HEK293 (cell line): Measurements from ENCODE around the gene NOG.
A peak's percentile ranks its signal among the peaks of the same experiment; 100 is the strongest.

Experiments used
- EGR2 ChIP-seq: fragments of 450-650 bp; formaldehyde crosslinking; IDR thresholded peaks from 2 replicates; pipeline ENCODE4 v1.5.1; 2016; ENCODE audit warnings: low read depth, missing biosample characterization, missing genetic modification characterization
- KLF10 ChIP-seq: fragments of 450-650 bp; IDR thresholded peaks from 2 replicates; pipeline ENCODE4 v1.5.1; 2018; ENCODE audit warnings: missing biosample characterization, mild to moderate bottlenecking, missing genetic modification characterization
- PATZ1 ChIP-seq: fragments of 450-650 bp; formaldehyde crosslinking; IDR thresholded peaks from 2 replicates; pipeline ENCODE4 v1.5.1; 2016; ENCODE audit warnings: missing biosample characterization, missing genetic modification characterization
- SP3 ChIP-seq: fragments of 450-650 bp; formaldehyde crosslinking; IDR thresholded peaks from 2 replicates; pipeline ENCODE4 v1.5.1; 2016; ENCODE audit warnings: missing biosample characterization, missing genetic modification characterization
- TCF7L2 ChIP-seq: IDR thresholded peaks from 2 replicates; pipeline ENCODE4 v1.6.1; 2011; ENCODE audit warnings: low read depth, mild to moderate bottlenecking, inconsistent platforms, low read length, moderate library complexity, borderline replicate concordance
- ZNF211 ChIP-seq: fragments of 450-650 bp; formaldehyde crosslinking; IDR thresholded peaks from 2 replicates; pipeline ENCODE4 v1.5.1; 2016; ENCODE audit warnings: low read depth, missing biosample characterization, missing genetic modification characterization
- ZNF223 ChIP-seq: fragments of 450-650 bp; formaldehyde crosslinking; IDR thresholded peaks from 2 replicates; pipeline ENCODE4 v1.5.1; 2016; ENCODE audit warnings: missing biosample characterization, missing genetic modification characterization
- ZNF266 ChIP-seq: fragments of 450-650 bp; formaldehyde crosslinking; IDR thresholded peaks from 2 replicates; pipeline ENCODE4 v1.5.1; 2016; ENCODE audit warnings: missing biosample characterization, missing genetic modification characterization, low read depth
- ZNF274 ChIP-seq, 2 experiments: fragments of 200-500 bp in 1 of 2; fragments of 450-650 bp in 1 of 2; sonication (Bioruptor generic) in 1 of 2; formaldehyde crosslinking in 1 of 2; IDR thresholded peaks; 2 replicates each; pipeline versions ENCODE4 v1.5.1 to v1.6.1; 2014 to 2016; ENCODE audit warnings: borderline replicate concordance in 1 of 2, inconsistent platforms in 1 of 2, low read length in 1 of 2, missing biosample characterization in 1 of 2, missing genetic modification characterization in 1 of 2
- ZNF324 ChIP-seq: fragments of 450-650 bp; formaldehyde crosslinking; IDR thresholded peaks from 2 replicates; pipeline ENCODE4 v1.5.1; 2016; ENCODE audit warnings: missing biosample characterization, missing genetic modification characterization
- ZNF366 ChIP-seq: fragments of 450-650 bp; formaldehyde crosslinking; conservative IDR thresholded peaks from 2 replicates; pipeline ENCODE4 v1.5.1; 2016; ENCODE audit warnings: missing biosample characterization, missing genetic modification characterization
- ZNF473 ChIP-seq: fragments of 450-650 bp; formaldehyde crosslinking; IDR thresholded peaks from 2 replicates; pipeline ENCODE4 v1.5.1; 2017; ENCODE audit warnings: missing biosample characterization, missing genetic modification characterization
- ZNF580 ChIP-seq: fragments of 450-650 bp; formaldehyde crosslinking; IDR thresholded peaks from 2 replicates; pipeline ENCODE4 v1.5.1; 2016; ENCODE audit warnings: missing biosample characterization, missing genetic modification characterization
- ZNF585B ChIP-seq: fragments of 450-650 bp; formaldehyde crosslinking; IDR thresholded peaks from 2 replicates; pipeline ENCODE4 v1.5.1; 2016; ENCODE audit warnings: missing biosample characterization, missing genetic modification characterization
- ZNF621 ChIP-seq: fragments of 450-650 bp; formaldehyde crosslinking; IDR thresholded peaks from 2 replicates; pipeline ENCODE4 v1.5.1; 2017; ENCODE audit warnings: missing biosample characterization, missing genetic modification characterization
- ZNF664 ChIP-seq: fragments of 450-650 bp; formaldehyde crosslinking; IDR thresholded peaks from 2 replicates; pipeline ENCODE4 v1.5.1; 2016; ENCODE audit warnings: missing biosample characterization, missing genetic modification characterization
- ZNF707 ChIP-seq: fragments of 450-650 bp; formaldehyde crosslinking; IDR thresholded peaks from 2 replicates; pipeline ENCODE4 v1.5.1; 2016; ENCODE audit warnings: missing biosample characterization, missing genetic modification characterization
- ZNF747 ChIP-seq: fragments of 450-650 bp; formaldehyde crosslinking; IDR thresholded peaks from 2 replicates; pipeline ENCODE4 v1.5.1; 2016; ENCODE audit warnings: missing biosample characterization, missing genetic modification characterization
- ZNF776 ChIP-seq: fragments of 450-650 bp; formaldehyde crosslinking; IDR thresholded peaks from 2 replicates; pipeline ENCODE4 v1.5.0; 2017; ENCODE audit warnings: missing biosample characterization, missing genetic modification characterization, borderline replicate concordance
- TF ChIP-seq, protein P1 (sequence below): fragments of 450-650 bp; formaldehyde crosslinking; IDR thresholded peaks from 2 replicates; pipeline ENCODE4 v1.5.1; 2016; ENCODE audit warnings: missing biosample characterization, missing genetic modification characterization, borderline replicate concordance
- TF ChIP-seq, protein P2 (sequence below): fragments of 450-650 bp; formaldehyde crosslinking; IDR thresholded peaks from 2 replicates; pipeline ENCODE4 v1.5.1; 2016; ENCODE audit warnings: missing biosample characterization, missing genetic modification characterization
- TF ChIP-seq, protein P3 (sequence below): fragments of 450-650 bp; formaldehyde crosslinking; IDR thresholded peaks from 2 replicates; pipeline ENCODE4 v1.5.1; 2016; ENCODE audit warnings: missing biosample characterization, missing genetic modification characterization
- TF ChIP-seq, protein P4 (sequence below): fragments of 450-650 bp; formaldehyde crosslinking; IDR thresholded peaks from 2 replicates; pipeline ENCODE4 v1.5.1; 2016; ENCODE audit warnings: missing biosample characterization, missing genetic modification characterization
- TF ChIP-seq, protein P5 (sequence below): fragments of 450-650 bp; formaldehyde crosslinking; IDR thresholded peaks from 2 replicates; pipeline ENCODE4 v1.5.1; 2016; ENCODE audit warnings: missing biosample characterization, missing genetic modification characterization

Gene NOG

DNA sequence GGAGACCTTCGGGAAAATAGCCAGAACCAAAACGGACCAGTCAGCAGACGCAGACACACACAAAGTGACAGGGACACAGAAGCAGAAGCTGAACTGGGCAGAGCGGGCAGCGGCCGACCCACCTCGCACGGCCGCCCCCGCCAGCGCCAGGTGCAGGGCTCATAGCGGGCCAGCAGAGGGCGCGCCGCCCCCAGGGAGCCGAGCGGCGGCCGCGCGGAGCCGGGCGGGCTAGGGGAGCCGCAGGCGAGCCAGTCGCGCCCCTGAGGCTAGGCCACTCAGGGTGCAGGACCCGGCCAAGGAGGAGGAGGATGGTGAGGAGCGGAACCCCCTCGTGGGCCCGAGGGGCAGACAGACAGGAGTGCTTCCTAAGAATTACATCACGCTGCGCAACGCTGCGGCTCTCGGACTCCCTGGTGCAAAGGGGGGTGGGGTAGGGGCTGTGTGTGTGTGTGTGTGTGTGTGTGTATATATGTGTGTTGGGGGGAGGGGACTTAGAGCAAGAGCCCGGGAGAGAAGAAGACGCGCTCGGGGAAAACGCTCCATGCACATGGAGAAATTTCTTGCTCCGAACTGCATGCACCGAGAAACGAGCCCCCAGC lies 913 bp upstream of the NOG start (continued):
- TF ChIP-seq, protein P1, sequence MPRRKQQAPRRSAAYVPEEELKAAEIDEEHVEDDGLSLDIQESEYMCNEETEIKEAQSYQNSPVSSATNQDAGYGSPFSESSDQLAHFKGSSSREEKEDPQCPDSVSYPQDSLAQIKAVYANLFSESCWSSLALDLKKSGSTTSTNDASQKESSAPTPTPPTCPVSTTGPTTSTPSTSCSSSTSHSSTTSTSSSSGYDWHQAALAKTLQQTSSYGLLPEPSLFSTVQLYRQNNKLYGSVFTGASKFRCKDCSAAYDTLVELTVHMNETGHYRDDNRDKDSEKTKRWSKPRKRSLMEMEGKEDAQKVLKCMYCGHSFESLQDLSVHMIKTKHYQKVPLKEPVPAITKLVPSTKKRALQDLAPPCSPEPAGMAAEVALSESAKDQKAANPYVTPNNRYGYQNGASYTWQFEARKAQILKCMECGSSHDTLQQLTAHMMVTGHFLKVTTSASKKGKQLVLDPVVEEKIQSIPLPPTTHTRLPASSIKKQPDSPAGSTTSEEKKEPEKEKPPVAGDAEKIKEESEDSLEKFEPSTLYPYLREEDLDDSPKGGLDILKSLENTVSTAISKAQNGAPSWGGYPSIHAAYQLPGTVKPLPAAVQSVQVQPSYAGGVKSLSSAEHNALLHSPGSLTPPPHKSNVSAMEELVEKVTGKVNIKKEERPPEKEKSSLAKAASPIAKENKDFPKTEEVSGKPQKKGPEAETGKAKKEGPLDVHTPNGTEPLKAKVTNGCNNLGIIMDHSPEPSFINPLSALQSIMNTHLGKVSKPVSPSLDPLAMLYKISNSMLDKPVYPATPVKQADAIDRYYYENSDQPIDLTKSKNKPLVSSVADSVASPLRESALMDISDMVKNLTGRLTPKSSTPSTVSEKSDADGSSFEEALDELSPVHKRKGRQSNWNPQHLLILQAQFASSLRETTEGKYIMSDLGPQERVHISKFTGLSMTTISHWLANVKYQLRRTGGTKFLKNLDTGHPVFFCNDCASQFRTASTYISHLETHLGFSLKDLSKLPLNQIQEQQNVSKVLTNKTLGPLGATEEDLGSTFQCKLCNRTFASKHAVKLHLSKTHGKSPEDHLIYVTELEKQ (tag by site-specific recombination), result peak; percentile 11; the same call in 1 of the 2 replicates
- TF ChIP-seq SP3 (tag by site-specific recombination) (peak; percentile 59), ZNF473 (no peak), ZNF274 (IDR thresholded peaks at IDR 0.05; ENCODE audit: low read length) (no peak), ZNF274 (tag by site-specific recombination; IDR thresholded peaks at IDR 0.05; ENCODE audit: borderline replicate concordance) (no peak), EGR2 (tag by site-specific recombination) (no peak), ZNF223 (tag by site-specific recombination) (peak; percentile 71), ZNF211 (tag by site-specific recombination) (no peak), ZNF621 (tag by site-specific recombination) (no peak), ZNF585B (tag by site-specific recombination) (no peak), ZNF776 (tag by site-specific recombination) (no peak), ZNF366 (tag by site-specific recombination) (peak; percentile 49; the same call in 1 of the 2 replicates), ZNF747 (tag by site-specific recombination) (no peak), ZNF664 (tag by site-specific recombination) (no peak), ZNF580 (peak; percentile 81; the same call in 1 of the 2 replicates), ZNF266 (tag by site-specific recombination) (no peak), ZNF324 (tag by site-specific recombination) (peak; percentile 77; the same call in 1 of the 2 replicates), ZNF707 (tag by site-specific recombination) (no peak), KLF10 (tag by site-specific recombination) (peak; percentile 67; the same call in 1 of the 2 replicates), PATZ1 (tag by site-specific recombination) (peak; percentile 99), TCF7L2 (no peak)
- TF ChIP-seq, protein P2, sequence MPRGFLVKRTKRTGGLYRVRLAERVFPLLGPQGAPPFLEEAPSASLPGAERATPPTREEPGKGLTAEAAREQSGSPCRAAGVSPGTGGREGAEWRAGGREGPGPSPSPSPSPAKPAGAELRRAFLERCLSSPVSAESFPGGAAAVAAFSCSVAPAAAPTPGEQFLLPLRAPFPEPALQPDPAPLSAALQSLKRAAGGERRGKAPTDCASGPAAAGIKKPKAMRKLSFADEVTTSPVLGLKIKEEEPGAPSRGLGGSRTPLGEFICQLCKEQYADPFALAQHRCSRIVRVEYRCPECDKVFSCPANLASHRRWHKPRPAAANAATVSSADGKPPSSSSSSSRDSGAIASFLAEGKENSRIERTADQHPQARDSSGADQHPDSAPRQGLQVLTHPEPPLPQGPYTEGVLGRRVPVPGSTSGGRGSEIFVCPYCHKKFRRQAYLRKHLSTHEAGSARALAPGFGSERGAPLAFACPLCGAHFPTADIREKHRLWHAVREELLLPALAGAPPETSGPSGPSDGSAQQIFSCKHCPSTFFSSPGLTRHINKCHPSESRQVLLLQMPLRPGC (tag by site-specific recombination), result peak; percentile 32; the same call in 1 of the 2 replicates
- TF ChIP-seq, protein P3, sequence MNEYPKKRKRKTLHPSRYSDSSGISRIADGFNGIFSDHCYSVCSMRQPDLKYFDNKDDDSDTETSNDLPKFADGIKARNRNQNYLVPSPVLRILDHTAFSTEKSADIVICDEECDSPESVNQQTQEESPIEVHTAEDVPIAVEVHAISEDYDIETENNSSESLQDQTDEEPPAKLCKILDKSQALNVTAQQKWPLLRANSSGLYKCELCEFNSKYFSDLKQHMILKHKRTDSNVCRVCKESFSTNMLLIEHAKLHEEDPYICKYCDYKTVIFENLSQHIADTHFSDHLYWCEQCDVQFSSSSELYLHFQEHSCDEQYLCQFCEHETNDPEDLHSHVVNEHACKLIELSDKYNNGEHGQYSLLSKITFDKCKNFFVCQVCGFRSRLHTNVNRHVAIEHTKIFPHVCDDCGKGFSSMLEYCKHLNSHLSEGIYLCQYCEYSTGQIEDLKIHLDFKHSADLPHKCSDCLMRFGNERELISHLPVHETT (tag by site-specific recombination), result peak; percentile 64
- TF ChIP-seq, protein P4, sequence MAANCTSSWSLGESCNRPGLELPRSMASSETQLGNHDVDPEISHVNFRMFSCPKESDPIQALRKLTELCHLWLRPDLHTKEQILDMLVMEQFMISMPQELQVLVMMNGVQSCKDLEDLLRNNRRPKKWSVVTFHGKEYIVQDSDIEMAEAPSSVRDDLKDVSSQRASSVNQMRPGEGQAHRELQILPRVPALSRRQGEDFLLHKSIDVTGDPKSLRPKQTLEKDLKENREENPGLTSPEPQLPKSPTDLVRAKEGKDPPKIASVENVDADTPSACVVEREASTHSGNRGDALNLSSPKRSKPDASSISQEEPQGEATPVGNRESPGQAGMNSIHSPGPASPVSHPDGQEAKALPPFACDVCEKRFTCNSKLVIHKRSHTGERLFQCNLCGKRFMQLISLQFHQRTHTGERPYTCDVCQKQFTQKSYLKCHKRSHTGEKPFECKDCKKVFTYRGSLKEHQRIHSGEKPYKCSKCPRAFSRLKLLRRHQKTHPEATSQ (tag by site-specific recombination), result peak; percentile 79; the same call in 1 of the 2 replicates
- TF ChIP-seq, protein P5, sequence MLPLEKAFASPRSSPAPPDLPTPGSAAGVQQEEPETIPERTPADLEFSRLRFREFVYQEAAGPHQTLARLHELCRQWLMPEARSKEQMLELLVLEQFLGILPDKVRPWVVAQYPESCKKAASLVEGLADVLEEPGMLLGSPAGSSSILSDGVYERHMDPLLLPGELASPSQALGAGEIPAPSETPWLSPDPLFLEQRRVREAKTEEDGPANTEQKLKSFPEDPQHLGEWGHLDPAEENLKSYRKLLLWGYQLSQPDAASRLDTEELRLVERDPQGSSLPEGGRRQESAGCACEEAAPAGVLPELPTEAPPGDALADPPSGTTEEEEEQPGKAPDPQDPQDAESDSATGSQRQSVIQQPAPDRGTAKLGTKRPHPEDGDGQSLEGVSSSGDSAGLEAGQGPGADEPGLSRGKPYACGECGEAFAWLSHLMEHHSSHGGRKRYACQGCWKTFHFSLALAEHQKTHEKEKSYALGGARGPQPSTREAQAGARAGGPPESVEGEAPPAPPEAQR (tag by site-specific recombination), result peak; percentile 93
